ENCODE measurements around the gene IFIT5.
"Not testable (repeated sequence)": the region's sequence is repeated elsewhere in the genome, so short reads cannot be mapped to it uniquely, and the experiment has no call there.

IFIT5 gene

GRCh38 chr10:89428877-89429276 lies 14.5 kb downstream of the IFIT5 start:
- no peak for DNase-seq (ENCODE audit: low spot score)

GRCh38 chr10:89431977-89432376 lies 17.6 kb downstream of the IFIT5 start:
- peak; percentile 12 for DNase-seq (ENCODE audit: low spot score)

- DNase-seq (ENCODE audit: low spot score) = no peak
Measured at GRCh38 chr10:89438525-89438924, 24.2 kb downstream of the IFIT5 start.

DNA sequence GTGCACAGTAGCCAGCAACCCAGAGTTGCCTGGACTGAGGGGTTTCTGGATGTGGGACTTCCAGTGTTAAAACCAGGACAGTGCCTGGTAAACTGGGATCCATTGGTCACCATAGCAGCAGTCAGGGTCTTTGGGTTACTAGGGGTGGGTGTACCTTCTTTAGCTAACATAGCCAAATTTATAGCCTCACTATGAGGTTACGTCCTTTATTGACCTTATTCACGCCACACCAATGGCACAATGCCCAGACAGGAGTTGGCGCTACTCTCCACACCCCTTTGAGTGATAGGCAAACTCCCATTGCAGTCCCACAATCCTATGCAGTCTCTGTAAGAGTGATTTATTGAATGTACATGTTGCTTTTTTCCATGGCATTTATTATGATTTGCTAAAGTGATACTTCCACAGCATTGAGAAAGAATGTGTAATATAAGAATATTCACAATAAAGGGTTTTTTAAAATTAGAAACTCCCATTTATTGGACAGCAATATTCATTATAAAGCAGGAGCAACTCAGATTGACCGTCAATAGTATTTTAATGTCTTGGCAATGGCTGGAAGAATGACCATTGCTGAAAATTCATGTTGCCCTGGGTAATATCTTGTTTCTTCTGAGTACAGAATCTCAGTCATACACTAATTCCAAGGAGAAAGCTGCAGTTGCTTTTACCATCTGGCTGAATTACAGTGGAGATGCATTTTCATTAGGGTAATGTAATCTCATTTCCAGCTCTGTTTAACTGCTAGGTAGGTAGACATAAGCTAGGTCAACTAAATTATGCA lies 26.1 kb downstream of the IFIT5 start:
- no peak for DNase-seq (ENCODE audit: low spot score)

GRCh38 chr10:89442289-89442688 lies 27.9 kb downstream of the IFIT5 start:
- no peak for DNase-seq (ENCODE audit: low spot score)

GRCh38 chr10:89444819-89445218 lies 30.5 kb downstream of the IFIT5 start:
- DNase-seq (ENCODE audit: low spot score) = not testable (repeated sequence)

DNA sequence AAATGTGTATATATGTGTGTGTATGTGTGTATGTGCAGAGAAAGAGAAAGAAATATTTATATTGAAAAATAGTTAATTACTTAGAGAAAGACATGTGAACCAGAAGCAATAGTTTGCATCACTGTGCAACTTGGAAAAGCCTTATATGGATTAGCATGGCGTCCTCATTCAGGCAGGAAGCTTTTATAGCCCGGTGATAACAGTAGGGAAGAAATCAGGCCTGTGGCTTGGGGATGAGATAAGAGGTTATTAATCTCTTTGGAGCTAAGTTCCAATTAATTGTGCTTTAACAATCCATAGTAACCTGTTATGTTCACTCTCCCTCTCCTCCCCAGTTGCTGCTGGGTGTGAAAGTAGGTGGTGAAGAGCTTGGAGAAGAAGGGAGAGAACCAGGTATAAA lies 36.5 kb downstream of the IFIT5 start:
- no peak for DNase-seq (ENCODE audit: low spot score)

DNA sequence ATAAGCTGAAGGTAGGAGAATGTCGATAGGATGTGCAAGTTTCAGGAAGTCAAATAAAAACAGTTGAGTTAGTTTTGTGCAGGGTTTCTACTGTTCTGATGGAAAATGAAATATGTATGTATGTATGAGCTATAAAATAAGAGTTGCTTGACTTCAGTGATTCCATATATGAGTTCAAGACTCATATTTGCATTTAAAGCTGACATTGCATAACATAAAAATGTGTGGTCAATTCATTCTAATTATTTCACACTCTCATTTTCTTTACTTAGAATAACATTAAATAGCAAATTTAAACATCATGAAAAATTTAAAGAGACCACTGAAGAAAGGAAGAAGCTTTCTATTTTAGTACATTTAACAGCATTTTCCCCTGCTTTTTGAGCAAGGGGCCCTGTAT lies 37.8 kb downstream of the IFIT5 start:
- DNase-seq (ENCODE audit: low spot score) = no peak

GRCh38 chr10:89454561-89455347 lies 40.4 kb downstream of the IFIT5 start:
- DNase-seq (ENCODE audit: low spot score) = no peak

GRCh38 chr10:89458291-89458690 lies 43.9 kb downstream of the IFIT5 start:
- DNase-seq (ENCODE audit: low spot score) = peak; percentile 61

DNA sequence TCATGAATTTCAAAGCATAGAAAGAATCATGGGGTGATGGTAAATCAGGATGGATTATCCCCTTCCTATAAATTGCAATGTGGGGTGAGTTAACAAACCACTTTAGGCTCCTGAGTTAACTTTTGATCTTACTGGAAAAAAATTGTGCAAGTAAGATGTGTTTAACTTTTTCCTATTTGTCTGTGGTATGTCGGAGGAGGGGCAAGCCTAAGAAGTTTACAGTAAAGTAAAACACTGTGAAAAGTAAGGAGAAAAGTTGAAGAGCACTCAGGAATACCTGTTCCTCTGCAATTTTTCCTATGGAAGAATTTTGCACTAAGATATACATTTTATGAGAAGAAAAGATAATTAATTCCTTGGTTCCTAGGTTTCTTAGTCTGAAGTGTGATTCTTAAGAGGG lies 44.4 kb downstream of the IFIT5 start:
- DNase-seq (ENCODE audit: low spot score) = no peak

DNA sequence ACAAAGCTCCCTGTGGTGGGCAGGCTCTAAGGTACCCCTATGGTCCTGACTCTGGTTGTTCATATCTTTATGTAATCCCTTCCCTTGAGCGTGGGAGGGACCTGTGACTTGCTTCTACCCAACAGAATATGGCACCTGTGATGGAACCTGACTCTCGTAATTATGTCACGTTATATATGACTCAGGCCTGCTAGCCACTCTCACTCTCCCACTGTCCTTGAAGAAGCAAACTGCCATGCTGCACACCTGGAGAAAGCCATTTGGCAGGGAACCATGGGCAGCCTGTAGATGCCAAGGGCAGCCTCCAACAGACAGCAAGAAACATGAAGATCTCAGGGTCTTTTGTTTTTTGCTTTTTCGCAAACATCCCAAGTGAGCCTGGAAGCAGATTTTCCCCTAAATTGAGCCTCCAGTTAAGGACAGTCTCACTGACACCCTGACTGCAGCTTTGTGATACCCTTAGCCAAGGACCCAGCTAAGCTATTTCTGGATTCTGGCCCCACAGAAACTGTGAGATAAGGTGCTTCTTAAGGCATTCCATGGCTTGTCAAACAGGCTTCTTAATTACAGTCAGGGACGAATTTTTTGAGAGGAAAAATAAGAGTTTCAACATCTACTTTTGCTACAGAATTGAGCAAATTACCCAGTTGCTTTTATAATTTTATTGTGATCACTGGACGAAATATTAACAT lies 49.6 kb downstream of the IFIT5 start:
- no peak for DNase-seq (ENCODE audit: low spot score)

- no peak for DNase-seq (ENCODE audit: low spot score)
Measured at GRCh38 chr10:89465196-89465595, 50.8 kb downstream of the IFIT5 start.

GRCh38 chr10:89466599-89467035 lies 52.2 kb downstream of the IFIT5 start:
- peak; percentile 37 for DNase-seq (ENCODE audit: low spot score)

DNA sequence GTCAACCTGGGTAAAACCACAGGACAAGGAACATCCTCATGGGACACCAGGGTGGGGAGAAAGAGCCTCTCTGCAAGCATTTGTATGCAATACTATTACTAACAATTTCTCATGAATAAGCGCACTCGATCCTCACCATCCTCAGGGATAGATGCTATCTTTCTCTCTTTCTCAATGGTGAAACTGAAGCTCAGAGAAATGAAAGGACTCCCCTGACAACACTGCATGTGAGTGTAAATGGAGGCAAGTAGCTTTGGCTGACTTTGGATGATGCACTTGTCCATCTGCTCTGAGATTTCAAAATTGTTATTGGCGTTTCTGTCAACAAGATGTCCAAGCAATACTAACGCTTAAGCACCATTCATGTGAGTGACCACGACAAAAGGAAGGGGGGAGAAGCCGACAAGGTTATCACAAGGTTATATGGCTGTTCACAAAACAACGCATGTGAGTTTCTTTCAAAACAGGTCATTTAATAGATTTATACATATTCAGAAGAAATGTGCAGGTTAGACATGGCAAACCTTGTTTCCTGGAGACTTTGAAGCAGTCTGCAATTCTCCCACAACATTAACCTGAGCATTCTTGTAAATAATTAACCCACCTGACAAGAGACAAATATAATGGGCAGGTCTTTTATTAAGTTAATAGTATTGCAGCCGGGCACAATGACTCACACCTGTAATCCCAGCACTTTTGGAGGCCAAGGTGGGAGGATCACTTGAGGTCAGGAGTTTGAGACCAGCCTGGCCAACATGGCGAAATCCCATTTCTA lies 54.0 kb downstream of the IFIT5 start:
- DNase-seq (ENCODE audit: low spot score) = no peak

GRCh38 chr10:89469517-89469916 lies 55.1 kb downstream of the IFIT5 start:
- no peak for DNase-seq (ENCODE audit: low spot score)
